ENCODE data around the gene MEAK7.

Gene MEAK7

GRCh38 chr16:84475643-84476240 lies 28.7 kb downstream of the MEAK7 start:
- no peak for TF ChIP-seq CTCF (IDR thresholded peaks at IDR 0.05)

GRCh38 chr16:84471966-84472365 lies 32.5 kb downstream of the MEAK7 start:
- no peak for TF ChIP-seq CTCF (IDR thresholded peaks at IDR 0.05)

- TF ChIP-seq CTCF (IDR thresholded peaks at IDR 0.05) = no peak
Measured at GRCh38 chr16:84471316-84471715, 33.1 kb downstream of the MEAK7 start.

GRCh38 chr16:84467709-84468108 lies 36.8 kb downstream of the MEAK7 start:
- no peak for TF ChIP-seq CTCF (IDR thresholded peaks at IDR 0.05)

GRCh38 chr16:84467256-84467655 lies 37.2 kb downstream of the MEAK7 start:
- TF ChIP-seq CTCF (IDR thresholded peaks at IDR 0.05) = no peak

GRCh38 chr16:84466692-84467091 lies 37.8 kb downstream of the MEAK7 start:
- TF ChIP-seq CTCF (IDR thresholded peaks at IDR 0.05) = no peak

GRCh38 chr16:84465154-84465553 lies 39.3 kb downstream of the MEAK7 start:
- no peak for TF ChIP-seq CTCF (IDR thresholded peaks at IDR 0.05)

GRCh38 chr16:84464116-84464515 lies 40.3 kb downstream of the MEAK7 start:
- TF ChIP-seq CTCF (IDR thresholded peaks at IDR 0.05) = no peak

Measured in LNCAP (cell line).